Hematopoietic multipotent progenitor cell treated with erythropoietin and hydrocortisone succinate and interleukin-3 and kit ligand, for 6 days (in vitro differentiated cells): Measurements from ENCODE around the gene LYRM4.
"Not testable (repeated sequence)": the region's sequence is repeated elsewhere in the genome, so short reads cannot be mapped to it uniquely, and the experiment has no call there.

Experiments used
- DNase-seq: peaks from one replicate; pipeline ENCODE4 v3.0.0-alpha.2; 2015

LYRM4 gene

GRCh38 chr6:5139828-5140771 lies 120.7 kb downstream of the LYRM4 start:
- no peak for DNase-seq

DNA sequence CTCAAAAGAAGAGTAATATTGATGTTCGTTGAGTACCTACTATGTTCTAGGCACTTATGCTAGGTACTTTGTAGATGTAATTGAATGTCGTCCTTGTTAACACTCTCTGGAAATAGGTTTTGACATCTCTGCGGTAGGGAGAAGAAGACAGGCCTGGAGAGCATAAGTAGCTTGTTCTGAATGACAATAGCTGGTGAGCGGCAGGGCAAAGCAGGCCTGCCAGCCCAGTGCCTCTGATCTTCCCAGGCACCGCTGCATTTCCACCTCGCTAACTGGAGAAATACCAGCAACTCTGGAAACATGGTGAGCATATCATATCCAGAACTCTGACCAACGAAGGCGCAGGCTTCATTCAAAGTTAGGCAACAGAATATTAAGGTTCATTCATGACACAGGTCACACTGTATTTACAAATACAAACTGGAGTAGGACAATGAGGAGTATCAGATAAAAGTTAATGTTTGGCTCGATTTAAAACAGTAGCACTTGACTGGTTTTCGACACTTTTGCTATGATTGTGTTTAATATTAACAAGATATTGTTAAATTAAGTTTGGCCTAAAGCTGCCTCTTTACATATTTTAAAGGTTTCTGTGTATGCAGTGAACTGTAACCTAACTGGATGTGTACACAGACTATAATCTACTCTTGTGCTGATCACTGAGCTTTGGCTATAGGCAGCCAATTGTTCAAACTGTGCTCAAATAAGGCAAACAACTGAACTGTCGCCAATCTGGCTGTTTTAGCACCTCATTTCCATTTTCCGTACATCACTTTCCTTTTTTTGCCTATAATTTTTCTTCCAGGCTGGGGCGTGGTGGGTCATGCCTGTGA lies 121.5 kb downstream of the LYRM4 start:
- no peak for DNase-seq

DNA sequence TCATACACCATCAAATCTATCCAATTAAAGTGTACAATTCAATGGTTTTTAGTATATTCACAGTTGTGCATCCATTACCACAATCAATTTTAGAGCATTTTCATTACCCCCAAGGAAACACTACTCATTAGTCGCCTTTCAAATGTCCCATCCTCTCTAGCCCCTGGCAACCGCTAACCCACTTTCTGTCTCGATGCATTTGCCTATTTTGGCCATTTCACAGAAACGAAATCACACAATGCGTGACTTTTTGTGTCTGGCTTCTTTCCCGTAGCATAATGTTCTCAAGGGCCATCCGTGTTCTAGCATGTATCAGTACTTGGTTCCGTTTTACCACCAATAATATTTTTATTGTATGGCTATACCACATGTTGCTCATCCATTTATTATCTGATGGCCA lies 123.9 kb downstream of the LYRM4 start:
- no peak for DNase-seq

DNA sequence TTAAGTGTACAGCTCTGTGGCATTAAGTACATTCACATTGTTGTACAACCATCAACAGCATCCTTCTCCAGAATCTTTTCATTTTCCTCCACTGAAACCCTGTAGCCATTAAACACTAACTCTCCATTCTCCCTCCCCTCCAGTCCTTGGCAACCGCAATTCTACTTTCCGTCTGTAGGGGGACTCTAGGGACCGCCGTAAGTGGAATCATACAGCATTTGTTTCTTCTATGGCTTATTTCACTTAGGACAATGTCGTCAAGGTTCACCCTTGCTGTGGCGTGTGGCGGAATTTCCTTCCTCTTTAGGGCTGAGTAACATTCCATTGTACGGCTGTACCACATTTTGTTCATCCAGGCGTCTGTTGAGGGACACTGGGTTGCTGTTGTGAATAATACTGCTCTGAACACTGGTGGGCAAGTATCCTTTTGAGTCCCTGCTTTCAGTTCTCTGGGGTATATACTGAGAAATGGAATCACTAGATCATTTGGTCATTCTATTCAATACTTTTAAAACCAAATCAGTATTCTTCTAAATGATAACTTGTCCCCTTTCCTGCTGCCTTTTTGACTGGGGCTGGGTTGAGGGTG lies 124.9 kb downstream of the LYRM4 start:
- DNase-seq: peak; percentile 70

GRCh38 chr6:5133943-5134342 lies 126.8 kb downstream of the LYRM4 start:
- no peak for DNase-seq

DNA sequence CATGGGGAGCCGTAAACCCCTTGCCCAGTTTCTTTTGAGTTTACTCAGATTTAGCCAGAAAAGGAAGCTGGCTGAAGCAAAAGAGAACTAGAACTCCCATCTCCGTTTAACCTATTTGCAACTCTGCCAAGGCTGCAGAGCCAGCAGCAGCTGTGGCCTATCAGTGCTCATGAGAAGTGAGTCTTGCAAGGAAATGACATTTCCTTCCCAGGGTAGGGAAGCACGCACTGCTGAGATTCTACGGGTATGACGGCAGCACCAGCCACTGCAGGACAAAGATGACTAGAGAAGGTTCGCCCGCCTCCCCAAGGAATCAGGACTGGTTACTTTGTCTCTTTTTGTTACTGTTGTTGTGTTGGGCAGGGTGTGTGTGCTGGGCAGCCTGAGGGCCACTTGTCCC lies 128.0 kb downstream of the LYRM4 start:
- no peak for DNase-seq

- no peak for DNase-seq
These were observed 130.4 kb downstream of the LYRM4 start for GRCh38 chr6:5130135-5130866.

DNA sequence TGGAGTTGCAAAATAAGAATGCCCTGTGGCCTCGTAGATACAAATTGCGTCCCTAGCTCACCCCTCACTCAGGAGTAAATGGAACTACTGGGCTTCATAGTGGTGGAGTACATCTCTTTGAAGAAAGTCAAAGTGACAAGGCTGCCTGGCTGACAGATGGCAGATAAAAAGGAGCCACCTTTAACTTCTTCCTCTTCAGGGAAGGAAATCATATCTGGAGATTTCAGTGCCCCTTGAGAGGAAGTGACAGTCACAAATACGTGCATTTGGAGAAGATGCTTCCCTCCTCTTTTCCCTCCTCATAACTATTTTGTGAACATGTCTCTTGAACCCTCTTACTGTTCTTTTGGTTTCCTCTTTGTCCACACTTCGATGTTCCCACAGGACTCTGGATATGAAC lies 132.4 kb downstream of the LYRM4 start:
- DNase-seq: no peak

- DNase-seq: no peak
These were observed 133.6 kb downstream of the LYRM4 start for GRCh38 chr6:5127106-5127687.

DNA sequence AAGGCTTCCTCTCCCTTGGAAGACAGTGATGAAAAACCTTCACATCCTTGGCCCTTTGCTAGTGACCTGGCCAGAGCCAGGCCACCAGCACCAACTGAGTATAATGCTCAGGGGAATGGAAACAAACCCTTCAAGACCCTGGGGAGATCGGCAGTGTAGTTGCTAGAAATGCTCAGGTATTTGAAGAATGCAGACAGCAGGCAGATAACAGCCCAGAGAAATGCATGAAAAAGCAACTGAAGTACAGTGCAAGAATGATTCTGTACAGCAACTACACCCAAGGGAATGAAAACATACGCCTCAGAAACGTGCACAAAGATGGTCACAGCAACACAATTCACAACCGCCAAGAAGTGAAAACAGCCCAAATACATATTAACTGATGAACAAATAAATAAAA lies 134.5 kb downstream of the LYRM4 start:
- DNase-seq: no peak

GRCh38 chr6:5125152-5126006 lies 135.4 kb downstream of the LYRM4 start:
- DNase-seq: no peak

DNA sequence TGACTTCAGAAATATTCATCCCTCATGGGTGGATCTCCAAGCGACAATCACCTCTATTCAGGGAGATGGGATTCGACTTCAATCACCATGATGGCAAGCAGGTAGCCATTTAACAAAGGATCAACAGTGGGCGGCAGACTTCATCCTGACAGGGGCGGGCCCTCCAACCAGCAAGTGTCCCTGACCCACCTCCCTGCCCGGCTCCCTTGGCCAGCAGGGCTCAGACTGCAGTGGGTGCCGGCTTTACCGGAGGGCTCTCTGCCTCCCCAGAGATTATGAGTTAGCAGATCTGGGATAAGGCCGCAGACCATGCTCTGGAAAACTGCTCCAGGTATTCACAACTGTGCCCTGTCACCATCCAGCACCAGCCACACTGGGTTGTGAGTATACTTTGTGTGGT lies 136.2 kb downstream of the LYRM4 start:
- no peak for DNase-seq

- DNase-seq: no peak
These were observed 137.2 kb downstream of the LYRM4 start for GRCh38 chr6:5123296-5124143.

DNA sequence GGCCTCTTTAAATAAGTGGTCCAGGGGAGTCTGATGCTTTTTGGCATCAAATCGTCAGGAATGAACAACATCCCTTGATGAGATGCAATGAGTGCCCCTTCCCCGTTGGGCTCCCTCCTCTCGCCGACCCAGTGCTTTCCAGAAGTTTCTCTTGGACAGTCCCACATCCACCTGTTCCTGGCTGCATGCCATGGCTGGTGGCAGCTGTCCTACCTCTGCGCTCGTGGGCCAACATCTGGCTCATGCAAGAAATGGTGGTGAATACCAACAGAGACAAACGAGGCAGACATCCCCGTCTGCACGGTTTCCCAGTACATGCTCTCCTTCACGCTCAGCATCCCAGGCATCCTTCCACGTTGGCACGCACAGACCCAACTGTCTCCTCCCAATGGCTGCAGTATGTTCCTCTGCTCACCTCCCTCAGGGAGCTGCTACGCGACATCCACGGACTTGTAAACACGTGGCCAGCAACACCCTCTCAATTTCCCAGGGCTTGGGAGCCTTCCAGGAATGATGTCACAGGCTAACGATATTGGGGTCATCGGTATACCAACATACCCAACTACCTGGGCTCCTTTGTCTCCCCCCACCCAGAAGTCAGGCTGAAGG lies 138.1 kb downstream of the LYRM4 start:
- no peak for DNase-seq

DNA sequence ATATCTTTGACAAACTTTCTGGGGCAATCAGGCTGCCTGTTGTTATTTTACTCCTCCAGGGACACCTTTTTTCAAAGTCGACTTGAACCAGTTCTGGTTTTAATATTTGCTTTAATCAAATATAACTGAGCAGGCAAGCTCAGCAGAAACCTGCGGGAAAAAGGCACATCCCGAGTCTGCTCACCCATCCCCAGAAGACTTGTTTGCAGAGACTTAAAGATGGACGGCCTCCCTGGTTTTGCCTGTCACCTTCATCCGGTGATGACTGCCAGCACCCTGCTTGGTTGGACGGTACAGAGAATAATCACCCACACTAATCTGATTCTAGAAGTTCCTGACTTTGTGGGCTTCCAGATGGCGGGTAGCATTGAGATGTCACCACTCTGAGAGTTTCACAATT lies 138.8 kb downstream of the LYRM4 start:
- DNase-seq: peak; percentile 43

DNA sequence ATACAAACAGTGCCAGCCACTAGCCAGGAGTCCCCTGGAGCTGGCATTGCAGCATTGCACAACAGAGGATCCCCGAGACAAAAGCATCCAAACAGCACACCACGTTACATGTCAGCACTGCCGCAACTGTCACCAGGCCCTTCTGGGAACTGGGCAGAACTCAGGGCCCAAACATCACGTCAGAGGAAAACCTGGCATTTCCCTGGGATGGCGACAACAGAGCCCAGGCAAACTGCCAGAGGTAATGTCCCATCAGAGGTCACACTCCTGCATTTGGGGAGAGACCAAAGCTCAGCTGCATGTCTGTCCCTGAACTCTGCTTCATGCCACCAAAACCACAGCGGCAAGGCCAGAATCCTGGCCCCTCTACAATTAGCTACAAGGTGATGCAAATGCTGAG lies 139.3 kb downstream of the LYRM4 start:
- no peak for DNase-seq

DNA sequence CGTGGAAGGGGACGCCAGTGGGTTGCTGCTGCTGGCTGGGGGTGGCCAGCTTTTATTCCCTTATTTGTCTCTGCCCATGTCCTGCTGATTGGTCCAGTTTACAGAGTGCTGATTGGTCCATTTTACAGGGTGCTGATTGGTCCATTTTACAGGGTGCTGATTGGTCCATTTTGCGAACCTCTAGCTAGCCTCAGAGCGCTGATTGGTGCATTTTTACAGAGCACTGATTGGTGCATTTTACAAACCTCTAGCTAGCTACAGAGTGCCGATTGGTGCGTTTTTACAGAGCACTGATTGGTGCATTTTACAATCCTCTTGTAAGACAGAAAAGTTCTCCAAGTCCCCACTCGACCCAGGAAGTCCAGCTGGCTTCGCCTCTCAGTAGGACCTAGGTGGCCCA lies 140.2 kb downstream of the LYRM4 start:
- DNase-seq: not testable (repeated sequence)

DNA sequence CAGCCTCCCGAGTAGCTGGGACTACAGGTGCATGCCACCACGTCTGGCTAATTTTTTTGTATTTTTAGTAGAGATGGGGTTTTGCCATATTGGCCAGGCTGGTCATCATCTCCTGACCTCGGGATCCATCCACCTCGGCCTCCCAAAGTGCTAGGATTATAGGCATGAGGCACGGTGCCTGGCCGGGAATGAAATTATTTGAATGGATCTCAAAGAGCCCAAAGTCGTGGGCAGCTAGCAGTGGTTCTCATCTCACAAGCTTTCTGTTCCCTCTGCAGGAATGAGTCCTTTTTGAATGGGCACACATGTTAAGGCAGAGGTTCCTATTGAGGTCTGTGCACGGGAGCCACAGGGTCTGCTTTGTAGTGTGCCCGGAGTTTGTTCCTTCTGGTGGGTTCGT lies 140.7 kb downstream of the LYRM4 start:
- DNase-seq: no peak

DNA sequence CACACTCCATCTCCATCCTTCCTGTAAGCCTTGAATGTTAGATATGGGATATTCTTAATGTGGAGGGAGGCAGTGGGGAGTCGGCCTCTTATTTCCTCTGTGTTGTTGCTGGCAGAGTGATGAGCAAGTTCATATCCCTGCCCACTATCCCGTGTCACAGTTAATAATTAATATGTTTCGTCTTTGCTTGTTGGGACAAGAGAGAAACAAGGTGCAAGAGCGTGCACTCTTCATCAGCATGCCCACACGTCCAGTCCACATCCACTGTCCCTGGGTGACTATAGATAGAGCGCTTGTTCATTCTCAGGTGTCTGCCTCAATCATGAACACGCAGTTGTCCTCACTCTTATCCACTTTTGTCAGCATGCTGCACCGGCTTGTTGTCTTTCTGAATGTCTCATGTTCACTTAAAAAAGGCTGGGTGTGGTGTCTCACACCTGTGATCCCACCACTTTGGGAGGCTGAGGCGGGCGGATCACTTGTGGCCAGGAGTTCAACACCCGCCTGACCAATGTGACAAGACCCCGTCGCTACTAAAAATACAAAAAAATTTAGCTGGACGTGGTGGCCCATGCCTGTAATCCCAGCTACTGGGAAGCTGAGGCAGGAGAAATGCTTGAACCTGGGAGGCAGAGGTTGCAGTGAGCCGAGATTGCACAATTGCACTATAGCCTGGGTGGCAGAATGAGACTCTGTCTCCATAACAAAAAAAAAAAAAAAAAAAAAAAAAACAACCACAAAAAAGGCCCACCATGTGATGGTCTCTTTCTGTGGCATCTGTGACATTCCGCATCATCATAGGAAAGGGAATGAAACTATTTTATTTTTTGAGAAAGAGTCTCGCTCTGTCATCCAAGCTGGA lies 141.4 kb downstream of the LYRM4 start:
- DNase-seq: no peak
